Stimulated activated CD4-positive, alpha-beta T cell treated with anti-CD3 and anti-CD28 coated beads, Interleukin-12 subunit alpha, Interleukin-12 subunit beta, amount 100 ng/mL, for 4 hours (primary cell): Measurements from ENCODE around the gene CDH6.

Source experiments
- DNase-seq: peaks from one replicate; pipeline ENCODE4 v3.0.0-alpha.2; 2020

The CDH6 gene

DNA sequence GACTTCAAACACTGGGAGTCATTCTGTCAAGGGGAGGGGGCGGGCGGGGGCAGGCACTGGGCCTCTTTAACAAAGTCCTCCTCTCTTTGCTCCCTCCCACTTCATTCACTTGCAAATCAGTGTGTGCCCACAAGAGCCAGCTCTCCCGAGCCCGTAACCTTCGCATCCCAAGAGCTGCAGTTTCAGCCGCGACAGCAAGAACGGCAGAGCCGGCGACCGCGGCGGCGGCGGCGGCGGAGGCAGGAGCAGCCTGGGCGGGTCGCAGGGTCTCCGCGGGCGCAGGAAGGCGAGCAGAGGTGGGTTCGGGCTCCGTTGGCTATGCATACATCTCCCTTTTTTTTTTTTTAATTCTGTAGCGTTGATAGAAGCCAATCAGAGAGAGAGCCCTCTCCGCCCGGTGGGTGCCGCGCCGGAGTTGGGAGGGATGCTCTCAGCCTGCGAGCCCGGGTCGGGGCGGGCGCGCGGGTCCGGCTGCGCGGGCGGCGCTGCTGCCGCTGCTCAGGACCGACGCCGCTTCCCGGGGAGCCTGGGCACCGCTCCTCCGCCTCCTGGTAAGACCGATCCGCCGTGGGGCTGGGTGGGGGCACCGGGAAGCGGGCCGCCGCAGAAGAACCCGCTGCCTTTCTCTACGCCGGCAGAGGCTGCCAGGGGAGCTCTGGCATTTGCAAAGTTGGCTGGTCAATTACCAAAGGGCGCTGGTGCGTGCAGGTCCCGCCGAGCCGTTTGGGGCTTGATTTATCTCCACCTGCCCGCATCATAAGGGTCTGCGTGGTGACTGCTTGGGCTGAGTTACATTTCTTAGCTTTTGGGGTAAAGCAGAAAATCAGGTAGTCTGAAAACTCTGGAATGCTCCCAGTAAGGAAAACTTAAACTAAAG lies at the start of gene CDH6:
Gene CDH6 (plus strand): TSS at position 96 of the 877 bp plus-strand sequence. CDS start 73,788 bp downstream, outside the sequence.
- DNase-seq = no peak

DNA sequence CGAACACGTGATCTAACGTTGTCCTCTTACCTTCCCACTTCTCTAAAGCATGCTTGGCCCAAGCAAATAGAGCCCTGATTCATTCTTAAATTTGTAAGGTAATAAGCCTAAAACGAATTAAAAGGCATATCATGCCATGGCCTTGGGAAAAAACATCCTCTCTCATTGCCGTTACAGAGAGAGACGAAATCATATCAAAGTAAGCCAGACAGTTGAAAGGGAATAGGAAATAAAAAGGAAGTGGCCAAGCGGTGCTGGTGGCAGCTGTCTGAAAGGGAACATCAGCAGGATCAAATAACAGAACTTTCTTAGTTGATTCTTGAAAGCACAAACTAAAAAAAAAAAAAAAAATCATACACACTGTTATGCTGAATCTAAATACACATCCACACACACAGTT lies 49.1 kb upstream of the CDH6 start:
- no peak for DNase-seq

DNA sequence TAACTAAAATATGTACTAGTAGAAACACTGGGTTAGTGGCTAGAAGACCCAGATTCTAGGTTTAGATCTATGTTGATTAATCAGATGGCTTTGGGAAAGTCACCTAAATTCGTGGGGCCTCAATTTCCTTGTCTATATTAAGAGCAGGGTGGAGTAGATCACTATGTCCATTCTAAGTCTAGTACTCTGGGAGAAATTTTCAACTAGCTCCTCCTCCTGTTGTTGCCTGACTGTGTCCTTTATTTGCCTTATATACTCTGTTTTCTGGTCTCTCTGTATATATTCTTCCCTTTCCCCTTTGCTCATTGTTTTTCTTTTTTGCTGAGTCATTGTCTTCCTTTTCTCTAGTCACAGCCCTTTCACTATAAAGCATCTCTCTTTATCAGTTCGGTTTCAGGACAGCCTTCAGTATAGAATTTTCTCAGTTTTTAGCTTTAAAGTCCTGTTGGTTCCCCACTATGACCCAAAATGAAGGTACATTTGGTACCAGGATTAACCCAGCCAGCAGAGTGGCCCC lies 44.5 kb upstream of the CDH6 start:
- DNase-seq = no peak

DNA sequence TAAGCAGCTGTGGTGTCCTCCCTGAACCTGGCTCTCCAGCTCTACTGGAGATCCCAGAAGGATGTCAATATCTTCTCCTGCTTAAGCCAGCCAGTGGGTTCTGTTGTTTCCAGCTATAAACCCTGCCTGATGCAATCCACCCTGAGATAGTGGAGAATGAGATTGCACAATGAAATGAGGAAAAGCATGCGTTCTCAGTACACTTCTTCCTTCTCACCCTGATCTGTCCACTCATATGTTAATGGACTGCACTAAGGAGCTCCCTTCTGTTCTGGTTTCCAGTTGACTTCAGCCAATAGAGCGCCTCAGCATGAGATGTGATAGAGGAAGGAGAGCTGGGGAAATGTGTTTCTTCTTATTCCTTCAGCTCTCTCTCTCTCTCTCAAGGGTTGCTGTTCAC lies 40.0 kb upstream of the CDH6 start:
- no peak for DNase-seq

DNA sequence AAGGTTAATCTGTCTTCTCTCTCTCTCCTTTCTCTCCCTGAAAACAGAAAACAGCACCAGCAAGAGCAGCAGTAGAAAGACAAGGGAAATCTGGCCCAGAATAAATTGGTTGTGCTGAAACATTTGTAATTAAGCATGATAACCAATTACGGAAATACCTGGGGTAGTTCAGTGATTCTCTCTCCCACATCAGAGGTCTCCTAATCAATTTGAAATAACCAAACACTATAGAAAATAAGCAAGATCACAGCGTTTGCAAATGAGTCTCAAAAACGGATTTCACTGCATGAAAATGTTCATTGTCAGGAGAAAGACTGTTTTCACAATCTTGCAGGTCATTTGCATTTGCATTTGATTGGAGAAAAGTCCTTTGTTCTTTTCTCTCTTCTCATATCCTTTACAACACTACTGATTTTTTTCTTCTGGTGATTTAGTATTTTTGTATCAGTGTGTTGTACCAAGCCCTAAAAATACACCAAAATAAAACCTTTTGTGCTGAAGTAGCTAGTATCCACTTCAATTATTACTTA lies 36.8 kb upstream of the CDH6 start:
- no peak for DNase-seq

DNA sequence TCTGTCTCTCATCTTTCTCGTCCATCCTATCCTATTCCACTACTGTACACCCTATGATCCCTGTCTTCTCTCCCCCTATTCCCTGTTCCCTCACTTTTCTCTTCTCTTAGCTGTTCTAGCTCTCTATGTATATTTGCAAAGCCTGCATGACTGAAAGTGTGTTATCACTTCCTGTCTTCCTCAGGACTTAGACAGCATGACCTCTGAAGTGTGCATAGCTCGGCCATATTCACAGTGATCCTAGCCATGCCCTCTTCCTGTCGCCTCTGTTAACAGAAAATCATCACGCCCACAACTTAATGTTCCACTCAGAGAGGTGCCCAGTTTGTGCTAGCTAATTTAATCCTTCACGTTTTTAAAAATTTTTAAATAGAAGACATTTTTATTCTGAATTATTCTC lies 35.8 kb upstream of the CDH6 start:
- DNase-seq = no peak

DNA sequence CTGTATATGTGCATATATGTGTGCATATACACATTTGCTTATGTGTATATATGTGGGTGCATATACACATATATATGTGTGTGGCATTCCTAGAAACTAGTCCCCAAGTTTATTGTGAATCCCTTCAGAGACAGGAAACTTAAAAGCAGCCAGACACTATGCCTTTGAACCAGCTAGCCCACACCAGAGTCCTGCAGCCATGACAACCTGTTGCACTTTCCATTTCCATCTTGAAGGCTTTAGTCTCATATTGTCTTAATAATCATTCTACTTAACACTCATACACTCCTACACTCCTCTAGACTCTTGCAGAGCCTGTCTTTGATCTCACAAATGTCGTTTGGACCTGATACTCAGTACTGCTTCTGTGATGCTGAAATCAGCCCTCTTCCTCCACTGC lies 34.8 kb upstream of the CDH6 start:
- DNase-seq = no peak

DNA sequence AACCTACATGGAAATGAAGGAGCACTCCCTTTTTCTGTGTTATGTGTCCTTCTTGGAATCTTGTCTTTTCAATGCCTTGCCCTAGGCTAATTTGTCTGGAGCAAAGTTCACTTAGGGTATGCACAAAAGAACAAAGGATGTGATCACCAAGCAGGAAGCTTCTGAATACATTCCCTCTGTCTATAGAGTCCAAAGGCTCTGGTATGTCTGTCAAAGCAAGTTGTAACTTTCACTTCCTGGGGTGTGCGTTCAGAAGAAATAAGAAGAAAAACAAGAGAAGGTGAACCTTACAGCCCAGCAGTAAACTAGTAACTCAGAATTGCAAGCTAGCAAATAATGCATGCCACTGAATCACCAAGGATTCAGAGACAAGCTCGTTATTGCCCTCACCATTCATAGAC lies 31.7 kb upstream of the CDH6 start:
- DNase-seq = no peak

DNA sequence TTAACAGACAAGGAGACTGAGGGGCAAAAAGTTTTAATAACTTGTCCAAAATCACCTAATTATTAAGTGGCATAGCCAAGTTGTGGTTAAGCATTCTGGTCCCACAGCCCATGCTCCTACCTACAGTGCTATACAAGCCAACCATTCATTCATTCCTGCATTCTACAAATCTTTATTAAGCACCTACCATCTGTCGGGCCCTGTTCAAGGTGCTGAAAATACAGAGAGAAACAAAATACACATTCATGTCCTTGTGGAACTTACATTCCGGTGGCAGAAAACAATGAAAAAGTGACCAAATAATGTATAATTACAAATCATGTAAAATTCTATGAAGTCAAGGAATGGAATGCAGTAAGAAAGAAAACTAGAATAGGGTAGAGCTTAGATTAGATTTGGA lies 27.8 kb upstream of the CDH6 start:
- DNase-seq = no peak

DNA sequence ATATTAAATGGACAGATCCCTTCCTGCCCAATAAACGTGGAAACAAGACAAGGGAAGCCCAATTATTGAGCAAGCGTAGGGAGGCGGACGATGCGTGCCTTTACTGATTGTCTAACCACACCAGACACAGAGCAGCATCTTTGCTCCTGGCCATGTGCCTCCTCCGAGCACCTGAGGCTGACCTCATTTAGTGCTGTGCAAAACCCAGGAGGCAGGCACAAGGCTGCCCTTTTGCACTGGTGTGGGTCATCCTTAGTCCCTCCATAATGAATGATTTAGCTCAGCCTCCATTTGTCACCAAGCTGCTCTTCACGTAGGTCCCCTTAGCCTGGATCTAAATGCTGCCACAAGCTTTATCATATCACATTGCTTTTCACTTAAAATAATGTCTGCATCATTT lies 24.1 kb upstream of the CDH6 start:
- DNase-seq = no peak

DNA sequence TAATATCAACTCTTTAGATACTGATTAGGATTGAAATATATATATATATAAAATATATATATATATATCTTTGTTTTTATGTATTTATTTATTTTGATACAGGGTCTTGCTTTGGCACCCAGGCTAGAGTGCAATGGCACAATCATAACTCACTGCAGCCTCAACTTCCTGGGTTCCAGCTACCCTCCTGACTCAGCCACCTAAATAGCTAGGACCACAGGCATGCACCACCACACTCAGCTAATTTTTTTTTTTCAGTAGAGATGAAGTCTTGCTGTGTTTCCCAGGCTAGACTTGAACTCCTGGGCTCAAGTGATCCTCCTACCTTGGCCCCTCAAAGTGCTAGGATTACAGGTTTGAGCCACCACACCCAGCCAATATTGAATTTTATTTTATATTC lies 20.6 kb upstream of the CDH6 start:
- no peak for DNase-seq

DNA sequence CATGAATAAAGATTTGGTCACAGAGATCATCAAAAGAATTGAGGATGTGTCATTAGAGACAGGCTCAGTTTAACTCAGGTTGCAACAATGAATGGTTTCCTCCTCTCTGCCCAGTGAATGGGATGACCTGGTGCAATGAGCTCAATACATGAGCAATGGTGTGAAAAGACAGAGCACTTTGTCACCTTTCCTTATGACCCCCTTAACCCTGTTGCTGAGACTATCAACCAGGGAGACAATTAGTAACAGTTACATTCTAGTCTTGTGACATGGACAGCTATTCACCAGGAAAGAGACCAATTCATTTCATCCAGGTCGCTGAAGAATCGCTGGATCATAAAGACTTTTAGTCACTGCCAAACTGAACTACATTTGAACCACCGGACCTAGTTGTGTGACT lies 19.9 kb upstream of the CDH6 start:
- DNase-seq = no peak

DNA sequence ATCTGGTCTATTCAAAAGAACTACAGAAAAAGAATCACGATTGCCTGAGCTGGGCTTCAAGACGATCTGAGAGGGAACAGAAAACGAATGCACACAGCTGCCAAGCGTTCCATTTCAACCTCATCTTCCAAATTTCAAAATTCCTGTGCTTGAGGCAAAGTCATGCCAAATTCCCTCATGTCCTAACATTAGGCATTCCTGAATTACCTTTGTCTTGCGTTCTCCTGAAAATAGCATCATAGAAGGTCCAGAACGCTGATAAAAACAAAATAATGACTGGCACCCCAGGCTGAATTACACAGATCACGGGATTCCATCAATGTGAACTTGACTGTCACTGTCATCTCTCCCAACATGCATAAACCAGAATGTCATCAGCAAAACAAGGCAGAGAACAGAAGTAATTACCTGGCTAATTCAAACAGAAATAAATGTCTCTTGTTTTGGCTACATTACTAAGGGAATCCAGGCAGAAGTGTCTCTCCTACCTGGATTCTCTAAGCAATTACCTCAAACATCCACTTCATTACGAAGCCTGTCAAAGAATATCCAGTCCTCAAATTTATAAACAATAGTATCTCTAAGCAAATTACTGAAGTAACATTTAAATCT lies 12.0 kb upstream of the CDH6 start:
- no peak for DNase-seq

DNA sequence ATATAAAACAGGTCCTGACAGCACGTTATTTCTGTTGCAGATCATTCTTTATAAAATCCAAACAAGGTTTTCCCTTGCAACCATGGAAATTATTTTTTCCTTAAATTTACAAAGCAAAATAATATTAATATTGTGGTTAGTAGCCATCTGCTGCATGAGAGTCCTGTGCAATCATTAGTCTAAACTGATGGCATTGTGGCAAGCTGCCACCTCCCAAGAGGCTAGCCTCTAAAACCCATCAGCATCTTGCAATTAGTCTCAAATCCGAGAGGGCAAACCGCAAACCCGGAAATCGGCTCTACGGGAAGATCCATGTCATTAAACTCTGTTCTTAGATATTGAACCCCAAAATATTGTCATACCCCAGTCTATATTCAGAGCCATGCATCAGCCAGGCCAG lies 11.3 kb upstream of the CDH6 start:
- DNase-seq = no peak

DNA sequence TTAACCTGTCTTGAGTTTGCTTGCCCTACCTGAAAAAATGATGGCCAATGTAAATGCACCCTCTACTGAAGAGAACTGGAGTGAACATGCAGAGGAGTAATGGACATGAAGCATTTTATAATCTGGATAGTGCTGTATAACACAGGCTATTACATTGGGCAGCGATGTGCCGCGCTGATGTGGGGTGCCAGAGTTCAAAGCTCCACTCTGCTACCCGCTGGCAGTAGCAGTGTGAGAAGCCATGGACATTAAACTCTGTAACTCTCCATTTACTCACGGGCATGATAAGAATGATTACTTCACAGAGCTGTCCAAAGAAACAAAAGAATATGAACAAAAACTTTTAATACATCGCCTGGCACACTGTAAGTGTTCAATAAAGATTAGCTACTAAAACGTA lies 7.5 kb upstream of the CDH6 start:
- no peak for DNase-seq

DNA sequence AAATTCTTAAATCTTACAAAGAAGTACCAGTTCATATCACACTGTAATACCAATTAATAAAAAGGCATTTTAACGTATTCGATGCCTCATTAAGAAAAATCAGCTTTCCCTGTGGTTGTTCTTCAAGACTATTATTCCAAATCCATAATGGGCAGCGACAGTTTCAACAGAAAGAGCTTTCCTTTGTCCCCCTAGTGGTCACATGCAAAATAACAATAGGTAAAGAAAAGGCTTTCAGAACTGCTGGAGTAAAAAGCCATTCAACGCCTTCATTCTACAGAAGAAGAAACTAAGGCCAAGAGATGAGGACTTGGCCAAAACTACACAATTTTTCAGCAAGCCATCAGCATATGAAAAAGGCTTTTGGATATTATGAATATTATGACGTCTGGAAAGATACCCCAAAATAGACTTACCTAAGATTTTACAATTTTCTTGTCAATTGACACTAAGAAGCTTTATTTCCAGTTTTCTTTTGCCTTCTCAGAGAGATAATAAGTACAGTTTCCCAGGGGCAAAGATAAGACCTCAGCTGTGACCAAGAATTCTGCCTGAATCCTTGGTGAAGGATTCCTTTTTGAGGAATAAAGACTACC lies 6.7 kb upstream of the CDH6 start:
- no peak for DNase-seq

DNA sequence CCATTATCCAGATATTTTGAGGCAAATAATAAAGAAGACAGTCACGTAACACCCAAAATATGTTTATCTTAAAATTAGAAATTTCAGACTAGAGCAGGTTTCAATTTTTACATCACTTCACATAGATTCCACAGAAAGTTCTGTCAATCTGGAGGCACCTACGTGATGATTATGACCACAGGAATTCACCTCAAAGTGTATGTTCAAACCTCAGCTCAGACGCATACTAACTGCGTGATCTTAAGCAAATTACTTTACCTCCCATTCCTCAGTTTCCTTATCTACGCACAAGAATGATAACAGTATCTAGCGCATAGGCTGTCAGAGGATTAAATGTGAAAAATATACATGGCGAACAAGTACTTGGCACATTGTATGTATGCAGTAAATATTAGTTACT lies 5.9 kb upstream of the CDH6 start:
- DNase-seq = no peak

DNA sequence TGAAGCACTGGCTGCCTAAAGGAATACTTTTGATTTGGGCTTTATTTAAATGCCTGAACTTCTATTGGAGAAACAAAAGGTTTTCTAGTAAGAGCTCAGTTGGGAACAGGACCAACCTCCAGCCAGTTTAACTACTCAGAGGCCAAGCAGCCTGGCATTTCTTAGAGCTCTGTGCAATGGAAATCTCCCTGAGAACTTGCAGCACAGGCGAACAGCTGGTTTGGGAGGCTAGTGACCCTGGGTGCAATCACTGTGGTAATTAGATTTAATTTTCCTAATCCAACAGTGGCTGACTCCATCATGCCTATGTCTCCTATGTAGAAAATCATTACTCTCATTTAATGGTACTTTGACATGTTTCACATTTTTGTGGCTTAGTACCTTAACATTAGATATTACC lies 1.0 kb upstream of the CDH6 start:
- DNase-seq = no peak

DNA sequence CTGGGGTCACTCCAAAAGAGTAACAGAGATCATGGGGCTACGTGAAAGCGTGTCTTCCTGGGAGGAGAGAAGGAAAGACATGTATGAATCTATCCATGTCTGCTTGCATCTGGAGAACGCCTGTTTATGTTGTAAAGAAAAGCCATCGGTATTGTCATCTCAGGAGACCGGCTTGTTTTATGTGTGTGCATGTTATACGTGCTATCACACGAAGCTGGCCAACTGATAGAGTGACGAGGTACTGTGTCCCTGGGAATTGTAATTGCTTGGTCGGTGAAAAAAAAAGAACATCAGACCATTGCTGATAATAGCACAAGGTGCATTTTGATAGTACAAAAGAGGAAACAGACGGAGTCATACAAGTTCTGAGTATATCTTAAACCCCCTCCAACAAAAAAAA lies 370 bp upstream of the CDH6 start:
- DNase-seq = no peak

DNA sequence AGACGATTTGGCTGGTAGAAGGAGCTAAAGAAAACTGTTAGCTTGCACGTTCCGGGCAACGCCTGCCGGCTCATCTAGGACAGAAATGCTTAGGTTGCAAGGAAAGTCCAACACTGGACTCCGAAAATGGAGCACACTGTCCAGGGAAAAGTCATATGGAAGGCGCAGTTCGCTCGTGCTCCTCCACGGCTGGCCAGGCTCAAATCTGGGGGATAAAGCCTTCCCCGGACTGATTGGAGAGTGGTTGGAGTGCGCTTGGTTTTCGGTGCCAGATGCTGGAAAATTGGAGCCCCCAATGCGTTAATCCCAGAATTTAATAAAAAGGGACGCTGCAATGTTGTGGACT lies 955 bp downstream of the CDH6 start:
- no peak for DNase-seq

DNA sequence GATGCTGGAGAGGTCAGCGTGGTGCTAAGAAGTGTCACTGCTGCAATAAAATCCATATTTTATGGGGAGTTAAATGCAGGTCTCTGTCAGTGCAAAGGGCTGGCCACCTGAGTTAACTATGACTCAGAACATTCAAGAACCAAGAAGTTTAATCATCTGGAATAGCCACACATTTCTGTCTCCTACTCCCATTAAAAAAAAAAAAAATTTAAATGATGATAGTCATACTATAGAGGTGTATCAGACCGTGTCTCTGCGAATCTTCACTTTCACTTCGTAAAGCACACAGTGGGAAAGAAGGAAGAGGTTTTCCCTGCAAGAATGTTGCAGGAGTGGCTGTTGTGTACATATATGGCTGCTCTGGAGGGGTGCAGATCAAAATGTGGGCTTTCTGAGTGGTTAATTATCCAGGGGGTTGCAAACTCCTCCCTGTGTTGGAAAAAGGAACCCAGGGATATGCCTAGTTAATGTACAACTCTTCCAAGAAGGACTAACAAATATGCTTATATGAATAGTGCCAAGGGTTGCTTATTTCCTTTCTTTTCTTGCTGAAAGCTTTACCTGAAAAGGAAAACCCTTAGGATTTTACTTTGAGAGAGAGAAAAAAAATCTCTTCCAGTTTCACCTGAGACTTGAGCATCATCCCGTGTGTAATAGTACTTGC lies 1.5 kb downstream of the CDH6 start:
- DNase-seq = no peak

DNA sequence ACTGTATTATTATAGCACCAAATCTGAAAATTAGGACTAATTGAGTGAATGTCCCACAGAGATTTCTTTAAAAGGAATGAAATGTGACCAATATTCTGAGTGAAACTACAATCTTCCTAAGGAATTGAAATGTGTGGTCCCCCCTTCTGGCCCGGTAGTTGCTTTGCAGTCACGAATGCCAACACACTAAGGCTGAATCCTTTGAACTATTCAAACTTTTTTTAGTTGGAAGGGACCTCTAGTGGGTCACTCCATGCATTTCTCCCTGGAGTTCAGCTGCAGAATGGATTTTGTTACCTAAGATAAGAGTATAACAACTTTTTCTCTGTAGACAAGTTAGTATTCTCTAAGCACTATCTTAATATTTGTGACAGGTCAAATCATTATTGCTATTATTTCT lies 2.8 kb downstream of the CDH6 start:
- no peak for DNase-seq

DNA sequence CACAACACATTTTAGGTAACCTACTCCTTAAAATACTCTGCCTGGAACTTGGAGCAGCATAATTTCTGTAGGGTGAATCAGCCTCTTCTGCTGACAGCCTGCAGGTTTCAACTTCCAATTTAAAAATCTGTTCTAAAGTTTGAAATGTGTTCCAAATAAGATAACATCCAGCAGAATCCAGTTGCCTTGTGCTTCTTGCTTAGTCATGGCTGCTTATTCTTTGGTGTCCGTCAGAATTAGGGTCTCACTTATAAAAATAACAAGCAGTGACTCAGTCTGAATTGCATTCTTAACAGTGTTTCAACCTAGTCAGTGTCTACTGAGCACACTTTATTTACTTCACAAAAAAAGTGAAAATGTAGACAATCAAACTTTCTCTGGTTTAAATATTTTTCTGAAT lies 3.7 kb downstream of the CDH6 start:
- DNase-seq = no peak

DNA sequence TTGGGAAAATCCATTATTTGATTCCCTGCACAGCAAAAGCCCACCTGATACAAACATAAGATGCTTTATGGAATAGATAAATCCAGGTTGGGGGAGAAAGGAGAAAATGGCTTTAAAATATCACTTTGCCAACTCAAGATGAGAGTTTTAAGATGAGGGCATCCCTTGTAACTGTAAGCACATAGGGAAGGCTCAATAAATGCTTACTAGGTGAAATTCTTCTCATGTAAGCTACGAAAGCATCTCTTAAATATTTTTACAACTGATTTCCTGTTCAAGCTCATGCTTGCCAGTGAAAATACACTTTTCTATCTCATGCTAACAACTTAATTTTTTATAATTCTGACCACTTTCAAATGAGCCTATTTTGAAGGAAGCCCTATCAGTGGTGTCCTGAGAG lies 11.5 kb downstream of the CDH6 start:
- no peak for DNase-seq
